Spinal cord (tissue), 10 donors: ENCODE results near the gene FAM153A. TPM values are rescaled to one million over a fixed set of nuclear protein-coding genes. Genes with fewer than 3 reads are reported as not detected.
"Not testable (repeated sequence)": the region's sequence is repeated elsewhere in the genome, so short reads cannot be mapped to it uniquely, and the experiment has no call there.

Experiments
- DNase-seq, 6 donors: peaks; one replicate each; pipeline versions ENCODE4 v3.0.0 to v3.0.0-alpha.2; 2013 to 2015; ENCODE audit warnings: low spot score in 6 of 6, low read depth in 4 of 6
- H3K27ac ChIP-seq: one replicate; pipeline ENCODE4 v1.5.1; 2013; ENCODE audit warnings: low read depth, low read length, control low read depth
- H3K27me3 ChIP-seq: one replicate; pipeline ENCODE4 v1.6.1; 2013; ENCODE audit warnings: low read length; ENCODE audit not compliant: control insufficient read depth, insufficient read depth
- H3K36me3 ChIP-seq: one replicate; pipeline ENCODE4 v1.6.1; 2013; ENCODE audit warnings: low read length; ENCODE audit not compliant: control insufficient read depth, insufficient read depth
- H3K4me1 ChIP-seq: one replicate; pipeline ENCODE4 v1.6.1; 2013; ENCODE audit warnings: low read length; ENCODE audit not compliant: control insufficient read depth, insufficient read depth
- H3K4me3 ChIP-seq: one replicate; pipeline ENCODE4 v1.5.1; 2013; ENCODE audit warnings: low read depth, low read length, control low read depth
- H3K9me3 ChIP-seq: one replicate; pipeline ENCODE4 v1.6.1; 2013; ENCODE audit warnings: low read length; ENCODE audit not compliant: control insufficient read depth, insufficient read depth
- WGBS: methylation state at CpG from one replicate; pipeline ENCODE4 v1.1.5; 2013; ENCODE audit warnings: missing lambda C conversion rate; ENCODE audit not compliant: insufficient coverage; 5-methylcytosine and 5-hydroxymethylcytosine counted together
- polyA plus RNA-seq, 2 donors: library from polyadenylated mRNA; unstranded; fragments of 120-200 nt; gene quantifications; one replicate each; pipeline ENCODE4 v1.2.1, GENCODE V29; 2013; ENCODE audit not compliant: insufficient read length in 2 of 2
- total RNA-seq, 2 donors: library from RNA; depleted of rRNA in 1 of 2; stranded (reverse); fragments of 120-200 nt in 1 of 2; fragments of >200 nt in 1 of 2; gene quantifications; one replicate each; pipeline versions ENCODE4 v1.2.3 to v1.2.4, GENCODE V29; 2013 to 2014
- donor health status: healthy.

Gene FAM153A
- total and polyA plus RNA-seq, 4 donors = 1.8 to 8.6 (median 5.8) TPM

- not testable (repeated sequence) for H3K4me3 ChIP-seq, H3K9me3 ChIP-seq, DNase-seq, H3K4me1 ChIP-seq, H3K27me3 ChIP-seq, H3K27ac ChIP-seq, H3K36me3 ChIP-seq
- 83% methylated on average over 1 of the region's 8 CpGs for WGBS
Observed at GRCh38 chr5:177693671-177694517, 88.8 kb downstream of the FAM153A start.

GRCh38 chr5:177692969-177693368 is 89.7 kb downstream of the FAM153A start:
- H3K4me3 ChIP-seq, DNase-seq, H3K4me1 ChIP-seq, H3K9me3 ChIP-seq, H3K27me3 ChIP-seq, H3K36me3 ChIP-seq, H3K27ac ChIP-seq: not testable (repeated sequence)
- no CpG with 5 or more reads among the region's 7 CpGs for WGBS

GRCh38 chr5:177692507-177692906 is 90.2 kb downstream of the FAM153A start:
- H3K9me3 ChIP-seq, DNase-seq, H3K4me3 ChIP-seq, H3K27me3 ChIP-seq, H3K27ac ChIP-seq, H3K4me1 ChIP-seq, H3K36me3 ChIP-seq: not testable (repeated sequence)
- no CpG with 5 or more reads among the region's 1 CpG for WGBS

- not testable (repeated sequence) for H3K4me1 ChIP-seq, H3K27ac ChIP-seq, DNase-seq, H3K27me3 ChIP-seq, H3K36me3 ChIP-seq, H3K9me3 ChIP-seq, H3K4me3 ChIP-seq
- WGBS = 92% methylated on average over 7 of the region's 12 CpGs
Observed at GRCh38 chr5:177689011-177689610, 93.6 kb downstream of the FAM153A start.

GRCh38 chr5:177688091-177688490 is 94.6 kb downstream of the FAM153A start:
- H3K9me3 ChIP-seq, DNase-seq, H3K27ac ChIP-seq, H3K27me3 ChIP-seq, H3K4me3 ChIP-seq, H3K4me1 ChIP-seq, H3K36me3 ChIP-seq: not testable (repeated sequence)
- whole genome bisulfite sequencing = 100% methylated on average over 3 of the region's 32 CpGs

GRCh38 chr5:177681920-177682319 is 100.8 kb downstream of the FAM153A start:
- H3K9me3 ChIP-seq = not testable (repeated sequence)
- WGBS = no CpG with 5 or more reads among the region's 1 CpG

More at GRCh38 chr5:177681920-177682319, 100.8 kb downstream of the FAM153A start:
- H3K27ac ChIP-seq, H3K4me3 ChIP-seq, DNase-seq, H3K4me1 ChIP-seq, H3K36me3 ChIP-seq, H3K27me3 ChIP-seq: not testable (repeated sequence)

Other genes with a start within 250 kb of the FAM153A start
- 10 to 100 TPM; 21.6 to 72.7 TPM for gene FAM193B, start 228.3 kb downstream of the FAM153A start, total RNA-seq
- gene FAM193B, start 228.3 kb downstream of the FAM153A start, polyA plus RNA-seq = 100 to 1,000 TPM in 1 of 2 donors, 10 to 100 TPM in 1; 78.0 to 115 TPM
- gene TMED9, start 190.7 kb downstream of the FAM153A start, total RNA-seq = 10 to 100 TPM; 53.6 to 66.7 TPM
- gene TMED9, start 190.7 kb downstream of the FAM153A start, polyA plus RNA-seq = 100 to 1,000 TPM; 135 to 147 TPM
- 10 to 100 TPM; 13.8 to 32.3 TPM for gene B4GALT7, start 182.8 kb downstream of the FAM153A start, total RNA-seq
- 10 to 100 TPM; 27.3 to 31.9 TPM for gene B4GALT7, start 182.8 kb downstream of the FAM153A start, polyA plus RNA-seq
- not detected for gene PROP1, start 213.3 kb upstream of the FAM153A start, total RNA-seq
- gene PROP1, start 213.3 kb upstream of the FAM153A start, polyA plus RNA-seq = not detected